ENCODE results near the gene TMCC2. TPM values are rescaled to one million over a fixed set of nuclear protein-coding genes. Genes with fewer than 3 reads are reported as not detected.
A peak's percentile ranks its signal among the peaks of the same experiment; 100 is the strongest.

The TMCC2 gene
- total and polyA plus RNA-seq, 2 of the 4 experiments (the other 2 are of a cell fraction) = 2.0 to 4.2 TPM

DNA sequence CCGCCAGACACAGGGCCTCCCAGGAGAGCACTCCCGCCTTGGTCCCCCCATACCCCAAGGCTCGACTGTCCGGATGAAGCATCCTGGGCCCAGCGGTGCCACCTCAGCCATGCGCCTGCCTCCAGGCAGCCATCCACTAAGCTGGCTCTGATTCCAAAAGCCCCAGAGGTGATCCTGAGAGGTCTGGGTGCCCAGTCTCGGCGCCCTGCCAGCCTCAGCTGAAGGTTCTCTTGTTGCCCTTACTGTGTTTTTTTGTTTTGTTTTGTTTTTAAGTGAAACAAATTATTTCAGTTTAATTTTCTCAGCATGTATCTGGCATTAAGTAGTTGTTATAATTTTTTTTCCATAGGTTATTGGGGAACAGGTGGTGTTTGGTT lies 48.9 kb downstream of the TMCC2 start:
- dilution Hi-C loops (cut with HindIII; ENCODE audit: low sequenced_read_pairs, unreplicated experiment) (no loop called here), in situ Hi-C loops (cut with MboI; ENCODE audit: low sequenced_read_pairs) (loop anchor here (5.0 to 10.0 kb wide), 2 partner anchors 46 to 208 kb away; partner anchors contain the start of gene NUAK2), intact Hi-C loops (cut with micrococcal nuclease) (no loop called here)
- H2AK5ac ChIP-seq (ENCODE audit: low read depth, low read length) = peak overlapping the region; percentile 82
- H3K27ac ChIP-seq (ENCODE audit: insufficient read depth, low read length) = no peak overlapping the region; the same call in 1 of the 2 replicates
- H2BK120ac ChIP-seq (ENCODE audit: low read depth, low read length) = peak overlapping the region; percentile 42; the same call in 1 of the 2 replicates
- H2BK5ac ChIP-seq (ENCODE audit: low read depth, low read length, poor library complexity, severe bottlenecking) = peak overlapping the region; percentile 10
- TF ChIP-seq MAZ (IDR thresholded peaks at IDR 0.05; ENCODE audit: borderline replicate concordance, low read depth, low read length) = no peak
- TF ChIP-seq BHLHE40 (IDR thresholded peaks at IDR 0.05; ENCODE audit: low read depth, low read length) = no peak
- no peak for TF ChIP-seq MAFK (IDR thresholded peaks at IDR 0.05; ENCODE audit: low read depth, low read length)
- TF ChIP-seq RCOR1 (IDR thresholded peaks at IDR 0.05; ENCODE audit: insufficient replicate concordance, low read length) = no peak
- TF ChIP-seq MXI1 (IDR thresholded peaks at IDR 0.05; ENCODE audit: borderline replicate concordance, low read depth, low read length) = no peak
- no peak for TF ChIP-seq FOS (IDR thresholded peaks at IDR 0.05; ENCODE audit: low read depth, low read length)
- TF ChIP-seq POLR2A (IDR thresholded peaks at IDR 0.05; ENCODE audit: low read depth, low read length) = no peak
- TF ChIP-seq CHD1 (IDR thresholded peaks at IDR 0.05; ENCODE audit: low read depth, low read length) = no peak
- no peak for TF ChIP-seq SMC3 (IDR thresholded peaks at IDR 0.05; ENCODE audit: low read depth, low read length)
- no peak for TF ChIP-seq NFE2L2 (IDR thresholded peaks at IDR 0.05; ENCODE audit: low read depth, low read length)
- TF ChIP-seq, protein P1, sequence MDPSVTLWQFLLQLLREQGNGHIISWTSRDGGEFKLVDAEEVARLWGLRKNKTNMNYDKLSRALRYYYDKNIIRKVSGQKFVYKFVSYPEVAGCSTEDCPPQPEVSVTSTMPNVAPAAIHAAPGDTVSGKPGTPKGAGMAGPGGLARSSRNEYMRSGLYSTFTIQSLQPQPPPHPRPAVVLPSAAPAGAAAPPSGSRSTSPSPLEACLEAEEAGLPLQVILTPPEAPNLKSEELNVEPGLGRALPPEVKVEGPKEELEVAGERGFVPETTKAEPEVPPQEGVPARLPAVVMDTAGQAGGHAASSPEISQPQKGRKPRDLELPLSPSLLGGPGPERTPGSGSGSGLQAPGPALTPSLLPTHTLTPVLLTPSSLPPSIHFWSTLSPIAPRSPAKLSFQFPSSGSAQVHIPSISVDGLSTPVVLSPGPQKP (IDR thresholded peaks at IDR 0.05; ENCODE audit: borderline replicate concordance, low read depth, low read length) = no peak
- no peak for TF ChIP-seq CEBPB (IDR thresholded peaks at IDR 0.05; ENCODE audit: low read depth, low read length)
- TF ChIP-seq RAD21 (IDR thresholded peaks at IDR 0.05; ENCODE audit: low read length) = no peak
- TF ChIP-seq RFX5 (IDR thresholded peaks at IDR 0.05; ENCODE audit: low read depth, low read length) = no peak
- TF ChIP-seq, protein P2, sequence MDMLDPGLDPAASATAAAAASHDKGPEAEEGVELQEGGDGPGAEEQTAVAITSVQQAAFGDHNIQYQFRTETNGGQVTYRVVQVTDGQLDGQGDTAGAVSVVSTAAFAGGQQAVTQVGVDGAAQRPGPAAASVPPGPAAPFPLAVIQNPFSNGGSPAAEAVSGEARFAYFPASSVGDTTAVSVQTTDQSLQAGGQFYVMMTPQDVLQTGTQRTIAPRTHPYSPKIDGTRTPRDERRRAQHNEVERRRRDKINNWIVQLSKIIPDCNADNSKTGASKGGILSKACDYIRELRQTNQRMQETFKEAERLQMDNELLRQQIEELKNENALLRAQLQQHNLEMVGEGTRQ (IDR thresholded peaks at IDR 0.05; ENCODE audit: low read depth, low read length) = no peak
- TF ChIP-seq, protein P3, sequence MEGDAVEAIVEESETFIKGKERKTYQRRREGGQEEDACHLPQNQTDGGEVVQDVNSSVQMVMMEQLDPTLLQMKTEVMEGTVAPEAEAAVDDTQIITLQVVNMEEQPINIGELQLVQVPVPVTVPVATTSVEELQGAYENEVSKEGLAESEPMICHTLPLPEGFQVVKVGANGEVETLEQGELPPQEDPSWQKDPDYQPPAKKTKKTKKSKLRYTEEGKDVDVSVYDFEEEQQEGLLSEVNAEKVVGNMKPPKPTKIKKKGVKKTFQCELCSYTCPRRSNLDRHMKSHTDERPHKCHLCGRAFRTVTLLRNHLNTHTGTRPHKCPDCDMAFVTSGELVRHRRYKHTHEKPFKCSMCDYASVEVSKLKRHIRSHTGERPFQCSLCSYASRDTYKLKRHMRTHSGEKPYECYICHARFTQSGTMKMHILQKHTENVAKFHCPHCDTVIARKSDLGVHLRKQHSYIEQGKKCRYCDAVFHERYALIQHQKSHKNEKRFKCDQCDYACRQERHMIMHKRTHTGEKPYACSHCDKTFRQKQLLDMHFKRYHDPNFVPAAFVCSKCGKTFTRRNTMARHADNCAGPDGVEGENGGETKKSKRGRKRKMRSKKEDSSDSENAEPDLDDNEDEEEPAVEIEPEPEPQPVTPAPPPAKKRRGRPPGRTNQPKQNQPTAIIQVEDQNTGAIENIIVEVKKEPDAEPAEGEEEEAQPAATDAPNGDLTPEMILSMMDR (conservative IDR thresholded peaks at IDR 0.05; ENCODE audit: low read depth, low read length) = no peak
- ChIA-PET CTCF (interaction anchor here (0.6 to 5.4 kb wide), 2 partner anchors 49 to 161 kb away, joined by 3 to 126 read pairs; no protein-coding TSS in a partner anchor), POLR2A (ENCODE audit: unreplicated experiment) (no interaction called here)
- no peak overlapping the region for H2BK20ac ChIP-seq (ENCODE audit: low read depth, low read length)
- no peak overlapping the region for H3K23ac ChIP-seq (ENCODE audit: low read depth, low read length)
- H4K91ac ChIP-seq (ENCODE audit: insufficient read depth, low read depth, low read length) = peak overlapping the region; percentile 32; the same call in 1 of the 2 replicates
- peak overlapping the region; percentile 74 for H3K4ac ChIP-seq (ENCODE audit: low read depth, low read length)
- H2AK9ac ChIP-seq (replicated peaks; ENCODE audit: low read depth, low read length, poor library complexity) = peak overlapping the region; percentile 53
- H3K9me1 ChIP-seq (ENCODE audit: insufficient read depth, low read length) = peaks cover 7% of the 10 kb centered on the region
- peak overlapping the region; percentile 18; the same call in 2 of the 3 replicates for H2BK15ac ChIP-seq (ENCODE audit: low read depth, low read length)
- ATAC-seq (ENCODE audit: low read depth) (no peak), DNase-seq (no peak)
- no peak overlapping the region for H3K4me3 ChIP-seq (ENCODE audit: insufficient read depth, low read depth, low read length)
- no peak overlapping the region for H4K5ac ChIP-seq (ENCODE audit: low read depth, low read length)
- WGBS, 2 experiments (ENCODE audit: extremely low coverage in 2 of 2, insufficient read length in 1 of 2) = 92% methylated on average over 2 of the region's 8 CpGs; no CpG with 5 or more reads in 1 of the 2 experiments
- BruUV-seq (replicated peaks) = no TSS peak
- H4K8ac ChIP-seq (ENCODE audit: low read depth in 2 of 2, low read length in 2 of 2) = peak overlapping the region in 1 of 2 experiments; percentile 52; a peak in 1 of 4 replicates
- no peak overlapping the region for H3K56ac ChIP-seq (ENCODE audit: extremely low read depth, insufficient read depth, low read length)
- H3K4me2 ChIP-seq (ENCODE audit: low read depth, low read length) = no peak overlapping the region
- peaks cover 2 to 3% of the 10 kb centered on the region in 2 experiments; a peak in 2 of 4 replicates for H3K79me1 ChIP-seq (ENCODE audit: low read depth in 1 of 2, low read length in 2 of 2)
- H2AFZ ChIP-seq (replicated peaks; ENCODE audit: low read length, poor library complexity) = peak overlapping the region; percentile 63
- H3K36me3 ChIP-seq (ENCODE audit: control insufficient read depth, insufficient read depth, low read length) = peaks cover 2% of the 10 kb centered on the region; the same call in 1 of the 2 replicates
- no peaks in the 10 kb centered on the region for H3K9me3 ChIP-seq (ENCODE audit: control insufficient read depth, insufficient read depth, low read length)
- no peak overlapping the region; the same call in 1 of the 2 replicates for H3K14ac ChIP-seq (replicated peaks; ENCODE audit: low read depth, low read length)
- no peak overlapping the region for H3K9ac ChIP-seq (ENCODE audit: low read depth, low read length)
- H3K18ac ChIP-seq (ENCODE audit: low read depth, low read length) = no peak overlapping the region
- no peaks in the 10 kb centered on the region for H3K27me3 ChIP-seq (ENCODE audit: control insufficient read depth, insufficient read depth, low read length)
- H3K4me1 ChIP-seq (ENCODE audit: control insufficient read depth, insufficient read depth, low read length) = peaks cover 4% of the 10 kb centered on the region
- H4K20me1 ChIP-seq (ENCODE audit: insufficient read depth, low read length) = no peaks in the 10 kb centered on the region
